GM12878 (cell line): ENCODE data around the gene GALNS. TPM values are rescaled to one million over a fixed set of nuclear protein-coding genes. Genes with fewer than 3 reads are reported as not detected.
A peak's percentile ranks its signal among the peaks of the same experiment; 100 is the strongest.

Experiments used
- ATF7 ChIP-seq: fragments of 450-650 bp; IDR thresholded peaks from 2 replicates; pipeline ENCODE4 v1.6.1; 2016; ENCODE audit warnings: low read depth, mild to moderate bottlenecking
- BACH1 ChIP-seq: fragments of 450-650 bp; IDR thresholded peaks from 2 replicates; pipeline ENCODE4 v1.6.1; 2017; ENCODE audit warnings: mild to moderate bottlenecking, borderline replicate concordance
- CBFB ChIP-seq: IDR thresholded peaks from 2 replicates; pipeline ENCODE4 v1.6.1; 2016; ENCODE audit warnings: antibody characterized with exemption, low read depth
- CHD4 ChIP-seq: fragments of 200-600 bp; sonication (generic); IDR thresholded peaks from 2 replicates; pipeline ENCODE4 v1.6.1; 2016; ENCODE audit warnings: mild to moderate bottlenecking
- E2F4 ChIP-seq: IDR thresholded peaks from 2 replicates; pipeline ENCODE4 v1.6.1; 2012; ENCODE audit warnings: low read depth, low read length, improper control_type of control experiment
- E2F8 ChIP-seq: fragments of 450-650 bp; IDR thresholded peaks from 2 replicates; pipeline ENCODE4 v1.6.1; 2018; ENCODE audit warnings: mild to moderate bottlenecking, low read depth, moderate library complexity; ENCODE audit not compliant: partially characterized antibody
- GABPA ChIP-seq: IDR thresholded peaks from 2 replicates; pipeline ENCODE4 v1.6.1; 2014; ENCODE audit warnings: antibody characterized with exemption, low read depth, mild to moderate bottlenecking, inconsistent platforms
- HCFC1 ChIP-seq: fragments of 150-350 bp; IDR thresholded peaks from 2 replicates; pipeline ENCODE4 v1.6.1; 2014; ENCODE audit warnings: low read length
- HDAC6 ChIP-seq: fragments of 200-600 bp; sonication (generic); IDR thresholded peaks from one replicate; pipeline ENCODE4 v1.8.0; 2017; ENCODE audit warnings: antibody characterized with exemption; ENCODE audit not compliant: unreplicated experiment
- NFIC ChIP-seq: IDR thresholded peaks from 2 replicates; pipeline ENCODE4 v1.6.1; 2012; ENCODE audit warnings: low read depth, mild to moderate bottlenecking, inconsistent platforms, low read length, moderate library complexity
- NFYB ChIP-seq: IDR thresholded peaks from 2 replicates; pipeline ENCODE4 v1.6.1; 2011; ENCODE audit warnings: low read depth, mild to moderate bottlenecking, low read length, improper control_type of control experiment, moderate library complexity; ENCODE audit not compliant: insufficient read depth
- PBX3 ChIP-seq: IDR thresholded peaks from 2 replicates; pipeline ENCODE4 v1.6.1; 2011; ENCODE audit warnings: mild to moderate bottlenecking, low read depth, low read length, moderate library complexity; ENCODE audit not compliant: insufficient replicate concordance
- PKNOX1 ChIP-seq: fragments of 450-650 bp; IDR thresholded peaks from 2 replicates; pipeline ENCODE4 v1.6.1; 2016; ENCODE audit warnings: mild to moderate bottlenecking
- POLR2AphosphoS2 ChIP-seq: IDR thresholded peaks from 2 replicates; pipeline ENCODE4 v1.6.1; 2011; ENCODE audit warnings: low read depth, mild to moderate bottlenecking, low read length, improper control_type of control experiment, moderate library complexity
- RAD51 ChIP-seq: fragments of 450-650 bp; IDR thresholded peaks from 2 replicates; pipeline ENCODE4 v1.6.1; 2016; ENCODE audit warnings: moderate library complexity, mild to moderate bottlenecking, inconsistent platforms
- SIN3A ChIP-seq: IDR thresholded peaks from 2 replicates; pipeline ENCODE4 v1.6.1; 2012; ENCODE audit warnings: low read depth, low read length, improper control_type of control experiment
- SKIL ChIP-seq: fragments of 450-650 bp; IDR thresholded peaks from 2 replicates; pipeline ENCODE4 v1.6.1; 2017; ENCODE audit warnings: mild to moderate bottlenecking, low read depth, inconsistent platforms; ENCODE audit not compliant: poor library complexity, severe bottlenecking
- SMARCA5 ChIP-seq: fragments of 450-650 bp; IDR thresholded peaks from 2 replicates; pipeline ENCODE4 v1.6.1; 2017; ENCODE audit warnings: mild to moderate bottlenecking
- SREBF2 ChIP-seq: IDR thresholded peaks from 2 replicates; pipeline ENCODE4 v1.6.1; 2012; ENCODE audit warnings: mild to moderate bottlenecking, low read length
- TCF3 ChIP-seq: IDR thresholded peaks from 2 replicates; pipeline ENCODE4 v1.6.1; 2012; ENCODE audit warnings: low read depth, mild to moderate bottlenecking, low read length, borderline replicate concordance; ENCODE audit not compliant: insufficient read depth
- YY1 ChIP-seq: IDR thresholded peaks from 2 replicates; pipeline ENCODE4 v1.6.1; 2011; ENCODE audit warnings: low read depth, mild to moderate bottlenecking, low read length
- ZNF207 ChIP-seq: fragments of 450-650 bp; IDR thresholded peaks from 2 replicates; pipeline ENCODE4 v1.6.1; 2014; ENCODE audit warnings: antibody characterized with exemption, mild to moderate bottlenecking, borderline replicate concordance
- ZNF217 ChIP-seq: fragments of 450-650 bp; IDR thresholded peaks from 2 replicates; pipeline ENCODE4 v1.6.1; 2017; ENCODE audit warnings: antibody characterized with exemption, mild to moderate bottlenecking
- polyA plus RNA-seq, 11 experiments: library from polyadenylated mRNA; depleted of rRNA in 4 of 11; unstranded in 6 of 11; stranded (reverse) in 5 of 11; fragments of >200 nt; fragmentation: Nextera tagmentation in 4 of 11; fragmentation: Illumina TruSeq in 1 of 11; extraction: Ambion mirVana in 4 of 11; extraction: Trizol in 1 of 11; gene quantifications; 1 replicate in 1 of 11; 2 replicates in 10 of 11; pipeline versions ENCODE4 v1.2.1 to v1.2.3, GENCODE V29; 2011 to 2016; ENCODE audit warnings: inconsistent platforms in 2 of 11, missing spikeins in 2 of 11, low read depth in 1 of 11
- total RNA-seq, 4 experiments: library from RNA; depleted of rRNA in 3 of 4; stranded (reverse); fragments of >200 nt in 3 of 4; fragmentation: Illumina TruSeq in 1 of 4; extraction: Trizol in 1 of 4; gene quantifications; 2 replicates each; pipeline versions ENCODE4 v1.2.1 to v1.2.3, GENCODE V29; 2013 to 2021

The GALNS gene
- total and polyA plus RNA-seq, 10 of the 15 experiments (the other 5 are each of a cell fraction or from before 2014, with no cell fraction given), result 0.37 to 12.4 (median 5.3) TPM

- TF ChIP-seq SKIL, result no peak
- TF ChIP-seq SREBF2, result no peak
- TF ChIP-seq RAD51, result no peak
- no peak for TF ChIP-seq E2F8
- peak; percentile 21; the same call in 1 of the 2 replicates for TF ChIP-seq HCFC1
- TF ChIP-seq TCF3, result no peak
- 0 out of 2 replicates have a peak, but pooled peaks have one; percentile 6 for TF ChIP-seq ATF7
- TF ChIP-seq E2F4, result peak; percentile 90
- no peak for TF ChIP-seq HDAC6
- TF ChIP-seq ZNF207, result peak; percentile 69; the same call in 1 of the 2 replicates
- peak; percentile 73 for TF ChIP-seq ZNF217
- TF ChIP-seq CBFB, result no peak
- TF ChIP-seq BACH1, result peak; percentile 99
- TF ChIP-seq PKNOX1, result no peak
- TF ChIP-seq NFYB, result no peak
- TF ChIP-seq GABPA, result no peak
- peak; percentile 87 for TF ChIP-seq SIN3A
- no peak for TF ChIP-seq NFIC
- no peak for TF ChIP-seq SMARCA5
- TF ChIP-seq YY1, result 0 out of 2 replicates have a peak, but pooled peaks have one; percentile 72
- 0 out of 2 replicates have a peak, but pooled peaks have one; percentile 28 for TF ChIP-seq CHD4
- no peak for TF ChIP-seq PBX3
- no peak for TF ChIP-seq POLR2AphosphoS2
Observed at GRCh38 chr16:88803264-88803987, 53.3 kb downstream of the GALNS start, which contains the start of gene CDT1 (continued).
